ENCODE results near the gene CNOT6.

Gene CNOT6

DNA sequence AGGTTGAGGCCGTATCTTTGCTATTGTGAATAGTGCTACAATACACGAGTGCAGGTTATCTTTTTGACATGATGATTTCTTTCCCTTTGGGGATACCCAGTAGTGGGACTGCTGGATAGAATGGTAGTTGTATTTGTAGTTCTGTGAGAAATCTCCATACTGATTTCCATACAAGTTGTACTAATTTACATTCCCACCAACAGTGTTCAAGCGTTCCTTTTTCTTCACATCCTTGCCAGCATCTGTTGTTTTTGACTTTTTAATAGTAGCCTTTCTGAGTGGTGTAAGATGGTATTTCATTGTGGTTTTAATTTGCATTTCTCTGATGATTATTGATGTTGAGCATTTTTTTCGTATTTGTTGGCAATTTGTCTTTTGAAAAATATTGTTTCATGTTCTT lies 41.4 kb downstream of the CNOT6 start:
- no peak for DNase-seq
- Histone ChIP-seq H3K36me3 (ENCODE audit: control insufficient read depth in 4 of 4, insufficient read depth in 4 of 4, low read length in 3 of 4) (peaks cover 13 to 58% (median 31%) of the 10 kb centered on the region in 4 experiments), H3K27me3 (replicated peaks in 2 of 5; ENCODE audit: control insufficient read depth in 4 of 5, insufficient read depth in 5 of 5, low read length in 4 of 5) (no peaks in the 10 kb centered on the region), H3K27ac (ENCODE audit: insufficient read depth in 1 of 2, low read depth in 1 of 2, low read length in 2 of 2, poor library complexity in 1 of 2, severe bottlenecking in 2 of 2) (no peak overlapping the region), H3K9me3 (ENCODE audit: control extremely low read depth in 1 of 5, control insufficient read depth in 4 of 5, insufficient read depth in 2 of 5, low read depth in 1 of 5, low read length in 4 of 5) (no peaks in the 10 kb centered on the region), H3K4me1 (ENCODE audit: control extremely low read depth in 1 of 4, control insufficient read depth in 4 of 4, insufficient read depth in 4 of 4, low read length in 3 of 4) (no peaks in the 10 kb centered on the region), H3K4me3 (ENCODE audit: control insufficient read depth in 1 of 7, extremely low read depth in 1 of 7, insufficient read depth in 4 of 7, low read depth in 2 of 7, low read length in 6 of 7) (no peak overlapping the region)
- ChIA-PET CTCF (no interaction called here), POLR2A (no interaction called here)
- no CpG with 5 or more reads among the region's 4 CpGs for WGBS (ENCODE audit: insufficient coverage)

DNA sequence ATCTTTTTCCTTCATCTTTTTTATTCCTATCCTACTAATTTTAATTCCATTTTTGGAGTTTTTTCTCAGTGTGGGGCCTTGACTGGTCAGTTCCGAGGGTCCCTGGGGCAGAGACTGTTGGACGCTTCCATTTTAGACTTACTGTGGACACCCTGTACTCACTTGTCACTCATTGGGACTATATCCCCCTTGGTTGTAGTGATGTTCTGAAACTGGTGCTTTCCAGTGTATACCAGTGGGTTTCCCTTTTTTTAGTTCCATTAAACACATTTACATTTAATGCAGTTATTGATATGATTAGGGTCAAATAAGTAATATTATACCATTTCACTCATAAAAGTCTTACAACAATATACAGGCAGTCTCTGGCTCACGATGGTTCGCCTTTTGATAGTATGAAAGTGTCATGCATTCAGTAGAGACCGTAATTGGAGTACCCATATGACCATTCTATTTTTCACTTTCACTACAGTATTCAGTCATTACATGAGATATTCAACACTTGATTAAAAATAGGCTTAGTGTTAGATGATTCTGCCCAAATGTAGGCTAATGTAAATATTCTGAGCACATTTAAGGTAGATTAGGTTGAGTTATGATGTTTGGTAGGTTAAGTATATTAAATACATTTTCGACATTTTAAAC lies 46.0 kb downstream of the CNOT6 start:
- no peaks in the 10 kb centered on the region for H3K4me1 ChIP-seq (ENCODE audit: control extremely low read depth in 1 of 4, control insufficient read depth in 4 of 4, insufficient read depth in 4 of 4, low read length in 3 of 4)
- ChIA-PET CTCF (no interaction called here), POLR2A (no interaction called here)
- H3K27me3 ChIP-seq (replicated peaks in 2 of 5; ENCODE audit: control insufficient read depth in 4 of 5, insufficient read depth in 5 of 5, low read length in 4 of 5) = no peaks in the 10 kb centered on the region
- WGBS (ENCODE audit: insufficient coverage) = no CpG with 5 or more reads among the region's 6 CpGs
- no peak overlapping the region for H3K27ac ChIP-seq (ENCODE audit: insufficient read depth in 1 of 2, low read depth in 1 of 2, low read length in 2 of 2, poor library complexity in 1 of 2, severe bottlenecking in 2 of 2)
- no peak for DNase-seq
- H3K4me3 ChIP-seq (ENCODE audit: control insufficient read depth in 1 of 7, extremely low read depth in 1 of 7, insufficient read depth in 4 of 7, low read depth in 2 of 7, low read length in 6 of 7) = no peak overlapping the region
- H3K9me3 ChIP-seq (ENCODE audit: control extremely low read depth in 1 of 5, control insufficient read depth in 4 of 5, insufficient read depth in 2 of 5, low read depth in 1 of 5, low read length in 4 of 5) = peaks cover 0 to 1% (median 0%) of the 10 kb centered on the region in 5 experiments
- H3K36me3 ChIP-seq (ENCODE audit: control insufficient read depth in 4 of 4, insufficient read depth in 4 of 4, low read length in 3 of 4) = peaks cover 7 to 48% (median 28%) of the 10 kb centered on the region in 4 experiments

DNA sequence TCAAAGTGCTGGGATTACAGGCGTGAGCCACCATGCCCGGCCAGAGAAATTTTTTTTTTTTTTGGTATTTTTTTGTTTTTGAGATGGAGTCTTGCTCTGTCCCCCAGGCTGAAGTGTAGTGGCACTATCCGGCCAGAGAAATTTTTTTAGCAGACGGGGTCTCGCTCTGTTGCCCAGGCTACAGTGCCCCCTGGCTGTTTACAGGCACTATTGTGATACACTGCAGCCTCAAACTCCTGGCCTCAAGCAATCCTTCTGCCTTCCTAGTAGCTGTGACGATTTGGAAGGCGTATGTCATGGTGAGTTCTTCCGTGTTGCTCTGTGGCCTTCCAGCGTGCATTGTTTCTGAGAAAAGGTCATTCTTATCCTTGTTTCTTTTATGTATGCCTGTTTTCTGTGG lies 47.5 kb downstream of the CNOT6 start:
- peak in 2 of 3 donors; percentile 14 to 22 for DNase-seq
- WGBS (ENCODE audit: insufficient coverage) = 93% methylated on average over 7 of the region's 9 CpGs
- ChIA-PET CTCF (interaction anchor here (1.4 kb wide), 1 partner anchor 12 kb away, joined by 3 read pairs; no protein-coding TSS in a partner anchor), POLR2A (no interaction called here)
- Histone ChIP-seq H3K36me3 (ENCODE audit: control insufficient read depth in 4 of 4, insufficient read depth in 4 of 4, low read length in 3 of 4) (peaks cover 3 to 42% (median 27%) of the 10 kb centered on the region in 4 experiments), H3K9me3 (ENCODE audit: control extremely low read depth in 1 of 5, control insufficient read depth in 4 of 5, insufficient read depth in 2 of 5, low read depth in 1 of 5, low read length in 4 of 5) (peaks cover 0 to 1% (median 0%) of the 10 kb centered on the region in 5 experiments), H3K27me3 (replicated peaks in 2 of 5; ENCODE audit: control insufficient read depth in 4 of 5, insufficient read depth in 5 of 5, low read length in 4 of 5) (no peaks in the 10 kb centered on the region), H3K4me3 (ENCODE audit: control insufficient read depth in 1 of 7, extremely low read depth in 1 of 7, insufficient read depth in 4 of 7, low read depth in 2 of 7, low read length in 6 of 7) (no peak overlapping the region), H3K27ac (ENCODE audit: insufficient read depth in 1 of 2, low read depth in 1 of 2, low read length in 2 of 2, poor library complexity in 1 of 2, severe bottlenecking in 2 of 2) (no peak overlapping the region), H3K4me1 (ENCODE audit: control extremely low read depth in 1 of 4, control insufficient read depth in 4 of 4, insufficient read depth in 4 of 4, low read length in 3 of 4) (no peaks in the 10 kb centered on the region)

DNA sequence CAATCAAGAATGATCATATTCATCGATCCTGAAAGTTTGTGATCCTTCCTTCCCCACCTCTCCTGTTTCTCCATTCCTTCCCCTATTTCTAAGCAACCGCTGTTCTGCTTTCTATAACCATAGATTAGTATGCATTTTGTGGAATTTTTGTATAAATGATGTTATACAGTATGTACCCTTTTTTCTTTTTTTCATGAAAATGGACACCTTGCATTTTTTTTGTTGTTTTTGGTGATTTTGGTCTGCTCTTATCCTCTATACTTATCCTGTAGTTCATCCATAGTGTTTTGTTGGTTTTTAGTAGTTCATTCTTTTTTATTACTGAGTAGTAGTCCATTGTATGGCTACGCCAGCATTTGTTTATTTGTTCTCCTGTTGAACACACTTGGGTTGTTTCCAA lies 51.1 kb downstream of the CNOT6 start:
- WGBS (ENCODE audit: insufficient coverage) = no CpG with 5 or more reads among the region's 3 CpGs
- DNase-seq = no peak
- CTCF ChIA-PET = no interaction called here
- peaks cover 0 to 7% (median 6%) of the 10 kb centered on the region in 4 experiments for H3K4me1 ChIP-seq (ENCODE audit: control extremely low read depth in 1 of 4, control insufficient read depth in 4 of 4, insufficient read depth in 4 of 4, low read length in 3 of 4)
- peaks cover 2 to 36% (median 23%) of the 10 kb centered on the region in 4 experiments for H3K36me3 ChIP-seq (ENCODE audit: control insufficient read depth in 4 of 4, insufficient read depth in 4 of 4, low read length in 3 of 4)
- POLR2A ChIA-PET = no interaction called here
- H3K4me3 ChIP-seq (ENCODE audit: control insufficient read depth in 1 of 7, extremely low read depth in 1 of 7, insufficient read depth in 4 of 7, low read depth in 2 of 7, low read length in 6 of 7) = no peak overlapping the region
- peaks cover 0 to 1% (median 0%) of the 10 kb centered on the region in 5 experiments for H3K9me3 ChIP-seq (ENCODE audit: control extremely low read depth in 1 of 5, control insufficient read depth in 4 of 5, insufficient read depth in 2 of 5, low read depth in 1 of 5, low read length in 4 of 5)
- no peak overlapping the region for H3K27ac ChIP-seq (ENCODE audit: insufficient read depth in 1 of 2, low read depth in 1 of 2, low read length in 2 of 2, poor library complexity in 1 of 2, severe bottlenecking in 2 of 2)
- H3K27me3 ChIP-seq (replicated peaks in 2 of 5; ENCODE audit: control insufficient read depth in 4 of 5, insufficient read depth in 5 of 5, low read length in 4 of 5) = no peaks in the 10 kb centered on the region

DNA sequence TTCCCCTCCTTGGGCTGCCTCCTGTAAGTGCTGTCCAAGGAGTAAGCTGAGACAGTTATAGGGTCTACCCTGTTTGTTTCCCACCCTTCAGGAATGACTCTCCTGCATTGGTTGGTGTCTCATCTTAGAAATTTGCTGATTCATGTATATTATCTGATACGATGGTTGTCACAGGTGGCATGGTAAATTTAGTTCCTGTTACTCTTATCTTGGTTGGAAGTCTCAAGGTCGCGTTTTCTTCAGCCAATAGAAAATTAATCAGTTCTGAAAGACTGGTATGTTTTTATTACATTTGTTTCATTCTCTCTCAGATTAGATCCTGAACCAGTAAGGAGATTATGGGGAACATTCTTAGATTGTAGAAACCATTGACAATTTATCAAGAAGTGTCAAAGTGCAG lies 54.4 kb downstream of the CNOT6 start:
- Histone ChIP-seq H3K4me3 (ENCODE audit: control insufficient read depth in 1 of 7, extremely low read depth in 1 of 7, insufficient read depth in 4 of 7, low read depth in 2 of 7, low read length in 6 of 7) (no peak overlapping the region), H3K36me3 (ENCODE audit: control insufficient read depth in 4 of 4, insufficient read depth in 4 of 4, low read length in 3 of 4) (peaks cover 7 to 43% (median 19%) of the 10 kb centered on the region in 4 experiments), H3K4me1 (ENCODE audit: control extremely low read depth in 1 of 4, control insufficient read depth in 4 of 4, insufficient read depth in 4 of 4, low read length in 3 of 4) (peaks cover 0 to 7% (median 6%) of the 10 kb centered on the region in 4 experiments), H3K9me3 (ENCODE audit: control extremely low read depth in 1 of 5, control insufficient read depth in 4 of 5, insufficient read depth in 2 of 5, low read depth in 1 of 5, low read length in 4 of 5) (no peaks in the 10 kb centered on the region), H3K27me3 (replicated peaks in 2 of 5; ENCODE audit: control insufficient read depth in 4 of 5, insufficient read depth in 5 of 5, low read length in 4 of 5) (no peaks in the 10 kb centered on the region), H3K27ac (ENCODE audit: insufficient read depth in 1 of 2, low read depth in 1 of 2, low read length in 2 of 2, poor library complexity in 1 of 2, severe bottlenecking in 2 of 2) (peak overlapping the region in 1 of 2 experiments; percentile 20)
- WGBS (ENCODE audit: insufficient coverage) = no CpG with 5 or more reads among the region's 3 CpGs
- peak in 2 of 3 donors; percentile 29 to 47 for DNase-seq
- ChIA-PET POLR2A (no interaction called here), CTCF (no interaction called here)

DNA sequence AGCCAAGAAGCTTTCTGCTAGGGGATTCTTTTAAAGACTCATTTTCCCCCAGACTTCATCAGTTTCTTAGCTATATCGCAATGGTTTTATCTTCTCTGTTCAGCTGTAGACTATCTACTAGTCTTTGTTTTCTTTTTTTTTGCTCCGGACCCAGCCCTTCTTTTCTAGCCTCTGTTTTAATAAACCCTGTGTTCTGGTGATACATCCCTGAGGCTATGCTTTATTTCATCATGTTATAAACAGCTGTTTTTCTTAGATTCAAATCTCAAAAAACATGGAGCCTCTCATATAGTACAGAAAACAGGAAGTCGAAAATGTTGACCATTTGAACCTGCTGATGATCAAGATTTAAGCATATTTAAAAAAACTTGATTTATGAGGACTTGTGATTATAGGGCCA lies 59.4 kb downstream of the CNOT6 start:
- no peaks in the 10 kb centered on the region for H3K9me3 ChIP-seq (ENCODE audit: control extremely low read depth in 1 of 5, control insufficient read depth in 4 of 5, insufficient read depth in 2 of 5, low read depth in 1 of 5, low read length in 4 of 5)
- POLR2A ChIA-PET = interaction anchor here (0.6 kb wide), 1 partner anchor 97 kb away, joined by 4 read pairs; no protein-coding TSS in a partner anchor
- CTCF ChIA-PET = interaction anchor here (1.3 to 1.5 kb wide), 2 partner anchors 9 to 11 kb away, joined by 3 read pairs; no protein-coding TSS in a partner anchor
- peak in 2 of 3 donors; percentile 13 to 33 for DNase-seq
- H3K36me3 ChIP-seq (ENCODE audit: control insufficient read depth in 4 of 4, insufficient read depth in 4 of 4, low read length in 3 of 4) = peaks cover 2 to 58% (median 23%) of the 10 kb centered on the region in 4 experiments
- H3K4me1 ChIP-seq (ENCODE audit: control extremely low read depth in 1 of 4, control insufficient read depth in 4 of 4, insufficient read depth in 4 of 4, low read length in 3 of 4) = peaks cover 0 to 2% (median under 1%) of the 10 kb centered on the region in 4 experiments
- no peak overlapping the region for H3K4me3 ChIP-seq (ENCODE audit: control insufficient read depth in 1 of 7, extremely low read depth in 1 of 7, insufficient read depth in 4 of 7, low read depth in 2 of 7, low read length in 6 of 7)
- 75% methylated on average over 2 of the region's 3 CpGs for WGBS (ENCODE audit: insufficient coverage)
- no peaks in the 10 kb centered on the region for H3K27me3 ChIP-seq (replicated peaks in 2 of 5; ENCODE audit: control insufficient read depth in 4 of 5, insufficient read depth in 5 of 5, low read length in 4 of 5)
- peak overlapping the region in 1 of 2 experiments; percentile 64 for H3K27ac ChIP-seq (ENCODE audit: insufficient read depth in 1 of 2, low read depth in 1 of 2, low read length in 2 of 2, poor library complexity in 1 of 2, severe bottlenecking in 2 of 2)

DNA sequence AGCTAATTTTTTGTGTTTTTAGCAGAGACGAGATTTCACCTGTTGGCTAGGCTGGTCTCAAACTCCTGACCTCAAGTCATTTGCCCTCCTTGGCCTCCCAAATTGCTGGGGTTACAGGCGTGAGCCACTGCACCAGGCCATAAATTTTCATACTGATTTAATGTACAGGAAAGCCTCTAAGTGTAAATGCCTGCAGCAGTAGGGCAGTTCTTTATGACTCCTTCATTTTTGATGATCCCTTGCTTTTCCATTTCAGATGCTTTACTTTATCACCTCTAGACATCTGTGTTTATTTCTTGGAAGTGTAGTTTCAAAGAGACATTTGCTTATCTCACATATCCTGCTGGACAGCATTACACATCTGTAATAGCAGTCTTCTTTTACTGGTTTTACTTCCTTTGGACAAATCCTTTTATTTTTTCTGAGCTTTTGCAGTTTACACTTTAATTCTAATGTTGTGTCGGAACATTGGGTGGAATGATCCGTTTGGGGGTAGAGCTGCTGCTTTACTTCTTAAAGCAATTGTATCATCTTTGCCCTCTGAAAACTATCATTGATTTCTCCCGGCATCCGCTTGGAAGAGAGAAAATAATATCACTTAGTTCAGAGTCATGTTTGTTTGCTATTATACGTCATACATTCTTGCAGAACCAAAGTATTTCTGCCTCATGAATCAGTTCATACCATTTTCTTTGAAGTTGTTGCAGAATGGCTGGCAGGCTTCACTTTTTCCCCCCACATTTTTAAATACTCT lies 61.2 kb downstream of the CNOT6 start:
- WGBS (ENCODE audit: insufficient coverage) = 92% methylated on average over 4 of the region's 7 CpGs

More for the DNA sequence above, 61.2 kb downstream of the CNOT6 start:
- peaks cover 4 to 55% (median 23%) of the 10 kb centered on the region in 4 experiments for H3K36me3 ChIP-seq (ENCODE audit: control insufficient read depth in 4 of 4, insufficient read depth in 4 of 4, low read length in 3 of 4)
- H3K27ac ChIP-seq (ENCODE audit: insufficient read depth in 1 of 2, low read depth in 1 of 2, low read length in 2 of 2, poor library complexity in 1 of 2, severe bottlenecking in 2 of 2) = peak overlapping the region in 1 of 2 experiments; percentile 66
- ChIA-PET CTCF (no interaction called here), POLR2A (no interaction called here)
- DNase-seq = peak in 1 of 3 donors; percentile 13
- H3K4me1 ChIP-seq (ENCODE audit: control extremely low read depth in 1 of 4, control insufficient read depth in 4 of 4, insufficient read depth in 4 of 4, low read length in 3 of 4) = no peaks in the 10 kb centered on the region
- no peak overlapping the region for H3K4me3 ChIP-seq (ENCODE audit: control insufficient read depth in 1 of 7, extremely low read depth in 1 of 7, insufficient read depth in 4 of 7, low read depth in 2 of 7, low read length in 6 of 7)
- no peaks in the 10 kb centered on the region for H3K27me3 ChIP-seq (replicated peaks in 2 of 5; ENCODE audit: control insufficient read depth in 4 of 5, insufficient read depth in 5 of 5, low read length in 4 of 5)
- no peaks in the 10 kb centered on the region for H3K9me3 ChIP-seq (ENCODE audit: control extremely low read depth in 1 of 5, control insufficient read depth in 4 of 5, insufficient read depth in 2 of 5, low read depth in 1 of 5, low read length in 4 of 5)

All from common myeloid progenitor, CD34-positive (primary cell).